CD8-positive, alpha-beta memory T cell (primary cell): ENCODE data around the gene METTL16. TPM values are rescaled to one million over a fixed set of nuclear protein-coding genes. Genes with fewer than 3 reads are reported as not detected.
"Not testable (repeated sequence)": the region's sequence is repeated elsewhere in the genome, so short reads cannot be mapped to it uniquely, and the experiment has no call there.

Source experiments
- CTCF ChIA-PET: fragments of 350-600 bp; sonication (Branson Sonifier 250); formaldehyde crosslinking; loops from one replicate; lab custom pipeline; 2021; ENCODE audit warnings: antibody characterized with exemption; lab: Charles Lee
- POLR2A ChIA-PET: fragments of 350-600 bp; sonication (Branson Sonifier 250); formaldehyde crosslinking; loops from one replicate; lab custom pipeline; 2021; ENCODE audit warnings: antibody characterized with exemption; lab: Charles Lee
- DNase-seq, 5 donors: peaks; one replicate each; pipeline versions ENCODE4 v3.0.0 to v3.0.0-alpha.2; 2020 to 2022; ENCODE audit warnings: mixed read lengths in 1 of 5
- H3K27ac ChIP-seq: one replicate; pipeline ENCODE4 v1.7.0; 2013; ENCODE audit warnings: low read depth, mild to moderate bottlenecking, low read length, moderate library complexity
- H3K27me3 ChIP-seq: 2 replicates; pipeline ENCODE4 v1.7.0; 2013; ENCODE audit warnings: low read length, mild to moderate bottlenecking; ENCODE audit not compliant: insufficient read depth, poor library complexity, severe bottlenecking
- H3K36me3 ChIP-seq: 2 replicates; pipeline ENCODE4 v1.7.0; 2013; ENCODE audit warnings: mild to moderate bottlenecking, low read length, moderate library complexity; ENCODE audit not compliant: insufficient read depth
- H3K4me1 ChIP-seq: 2 replicates; pipeline ENCODE4 v1.7.0; 2013; ENCODE audit warnings: mild to moderate bottlenecking, low read length, moderate library complexity; ENCODE audit not compliant: insufficient read depth
- H3K4me3 ChIP-seq: 2 replicates; pipeline ENCODE4 v1.7.0; 2013; ENCODE audit warnings: mild to moderate bottlenecking, low read length
- H3K9me3 ChIP-seq: 2 replicates; pipeline ENCODE4 v1.7.0; 2013; ENCODE audit warnings: mild to moderate bottlenecking, low read length
- H3K27ac Mint-ChIP-seq, 8 donors: one replicate each; pipeline ENCODE4 v1.8.0; 2020 to 2021; ENCODE audit warnings: mixed read lengths in 8 of 8, mild to moderate bottlenecking in 6 of 8, inconsistent platforms in 3 of 8, moderate library complexity in 3 of 8
- H3K27me3 Mint-ChIP-seq, 2 donors: one replicate each; pipeline ENCODE4 v1.8.0; 2020 to 2021; ENCODE audit warnings: mixed read lengths in 2 of 2, mild to moderate bottlenecking in 1 of 2, moderate library complexity in 1 of 2
- H3K36me3 Mint-ChIP-seq, 3 donors: one replicate each; pipeline ENCODE4 v1.8.0; 2020 to 2021; ENCODE audit warnings: mixed read lengths in 3 of 3, inconsistent platforms in 1 of 3, mild to moderate bottlenecking in 1 of 3
- H3K4me1 Mint-ChIP-seq, 3 donors: one replicate each; pipeline ENCODE4 v1.8.0; 2020 to 2021; ENCODE audit warnings: mixed read lengths in 3 of 3, inconsistent platforms in 1 of 3, mild to moderate bottlenecking in 1 of 3
- H3K4me3 Mint-ChIP-seq, 7 donors: one replicate each; pipeline ENCODE4 v1.8.0; 2020 to 2021; ENCODE audit warnings: mixed read lengths in 7 of 7, mild to moderate bottlenecking in 6 of 7, moderate library complexity in 4 of 7, inconsistent platforms in 2 of 7
- H3K9me3 Mint-ChIP-seq, 5 donors: one replicate each; pipeline ENCODE4 v1.8.0; 2020 to 2022; ENCODE audit warnings: mixed read lengths in 5 of 5, mild to moderate bottlenecking in 3 of 5, moderate library complexity in 2 of 5, inconsistent platforms in 1 of 5
- polyA plus RNA-seq: library from polyadenylated mRNA; unstranded; fragments of 300-500 nt; fragmentation: Illumina TruSeq; gene quantifications from one replicate; pipeline ENCODE4 v1.2.3, GENCODE V29; 2021
- total RNA-seq, 2 experiments: library from RNA; stranded (reverse); gene quantifications; one replicate each; pipeline ENCODE4 v1.2.3, GENCODE V29; 2021

Gene METTL16
- total and polyA plus RNA-seq, 3 experiments from 2014 or later, result 30.3 to 72.0 (median 67.2) TPM

- Histone ChIP-seq H3K27ac (no peak overlapping the region), H3K27me3 (no peaks in the 10 kb centered on the region), H3K36me3 (no peaks in the 10 kb centered on the region), H3K4me1 (peaks cover 3% of the 10 kb centered on the region), H3K9me3 (no peaks in the 10 kb centered on the region), H3K4me3 (no peak overlapping the region)
- ChIA-PET POLR2A (no interaction called here), CTCF (no interaction called here)
- no peaks in the 10 kb centered on the region for H3K9me3 Mint-ChIP-seq
- H3K27ac Mint-ChIP-seq, result no peak overlapping the region
- DNase-seq, result no peak
- H3K4me3 Mint-ChIP-seq, result no peak overlapping the region
- H3K27me3 Mint-ChIP-seq, result peaks cover 1 to 3% of the 10 kb centered on the region in 2 donors
- H3K4me1 Mint-ChIP-seq, result peaks cover 0 to 3% (median 3%) of the 10 kb centered on the region in 3 donors
- no peaks in the 10 kb centered on the region for H3K36me3 Mint-ChIP-seq
Measured at GRCh38 chr17:2517539-2517938, 5.9 kb upstream of the METTL16 start.

DNA sequence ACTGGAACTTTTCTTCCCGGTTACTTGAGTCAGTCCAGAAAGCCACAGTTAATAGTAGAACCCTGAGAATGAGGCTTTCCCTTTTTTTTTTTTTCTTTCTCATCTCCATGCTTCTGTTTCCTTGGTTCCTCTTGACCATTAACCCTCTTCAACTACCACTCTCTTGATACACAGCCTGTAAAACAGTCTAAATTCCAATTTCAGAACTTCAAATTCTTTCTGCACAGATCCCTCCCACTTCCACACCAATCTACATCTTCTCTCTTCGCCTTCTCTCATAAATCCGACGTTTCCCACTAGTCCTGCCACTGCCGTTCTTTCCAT, 588 bp downstream of the METTL16 start:
- CTCF ChIA-PET, result interaction anchor here (1.1 to 1.4 kb wide), 3 partner anchors 82 to 128 kb away, joined by 3 to 4 read pairs (median 3); no protein-coding TSS in a partner anchor
- Histone ChIP-seq H3K27me3 (no peaks in the 10 kb centered on the region), H3K9me3 (no peaks in the 10 kb centered on the region), H3K27ac (peak overlapping the region; percentile 96), H3K36me3 (no peaks in the 10 kb centered on the region), H3K4me1 (peaks cover 26% of the 10 kb centered on the region), H3K4me3 (peak overlapping the region; percentile 96)
- POLR2A ChIA-PET, result interaction anchor here (0.5 to 1.7 kb wide), 8 partner anchors 29 to 1760 kb away, joined by 3 to 10 read pairs (median 4); partner anchors contain the start of gene PAFAH1B1
- Mint-ChIP-seq H3K4me1 (peaks cover 16 to 21% (median 18%) of the 10 kb centered on the region in 3 donors), H3K9me3 (no peaks in the 10 kb centered on the region), H3K27ac (no peak overlapping the region), H3K27me3 (no peaks in the 10 kb centered on the region), H3K36me3 (peaks cover 4 to 15% (median 6%) of the 10 kb centered on the region in 3 donors), H3K4me3 (no peak overlapping the region)
- DNase-seq, result no peak

DNA sequence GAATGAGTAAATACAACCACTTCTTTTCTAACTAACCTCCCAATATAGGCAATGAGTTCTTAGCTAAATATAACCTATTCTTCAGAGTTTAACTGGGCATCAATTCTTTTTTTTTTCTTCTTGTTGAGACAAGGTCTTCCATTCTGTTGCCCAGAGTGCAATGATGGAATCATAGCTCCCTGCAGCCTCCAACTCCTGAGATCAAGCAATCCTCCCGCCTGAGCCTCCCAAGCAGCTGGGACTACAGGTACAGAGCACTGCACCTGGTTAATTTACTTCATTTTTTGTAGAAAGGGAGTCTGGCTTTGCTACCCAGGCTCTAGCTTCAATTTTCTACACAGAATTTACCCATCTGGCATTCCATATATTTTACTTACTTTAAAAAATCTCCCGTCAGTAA, 1.1 kb downstream of the METTL16 start:
- Mint-ChIP-seq H3K9me3 (no peaks in the 10 kb centered on the region), H3K27ac (peak overlapping the region in 2 of 8 donors; percentile 46 to 87), H3K4me3 (no peak overlapping the region), H3K36me3 (peaks cover 5 to 19% (median 6%) of the 10 kb centered on the region in 3 donors), H3K27me3 (no peaks in the 10 kb centered on the region), H3K4me1 (peaks cover 21 to 27% (median 22%) of the 10 kb centered on the region in 3 donors)
- Histone ChIP-seq H3K27me3 (no peaks in the 10 kb centered on the region), H3K27ac (peak overlapping the region; percentile 96), H3K9me3 (no peaks in the 10 kb centered on the region), H3K36me3 (no peaks in the 10 kb centered on the region), H3K4me3 (peak overlapping the region; percentile 96), H3K4me1 (peaks cover 26% of the 10 kb centered on the region)
- CTCF ChIA-PET, result interaction anchor here (1.1 to 1.4 kb wide), 3 partner anchors 82 to 128 kb away, joined by 3 to 4 read pairs (median 3); no protein-coding TSS in a partner anchor
- DNase-seq, result no peak
- POLR2A ChIA-PET, result interaction anchor here (1.1 to 1.7 kb wide), 3 partner anchors 83 to 175 kb away, joined by 3 to 10 read pairs (median 3); partner anchors contain the start of gene PAFAH1B1

DNA sequence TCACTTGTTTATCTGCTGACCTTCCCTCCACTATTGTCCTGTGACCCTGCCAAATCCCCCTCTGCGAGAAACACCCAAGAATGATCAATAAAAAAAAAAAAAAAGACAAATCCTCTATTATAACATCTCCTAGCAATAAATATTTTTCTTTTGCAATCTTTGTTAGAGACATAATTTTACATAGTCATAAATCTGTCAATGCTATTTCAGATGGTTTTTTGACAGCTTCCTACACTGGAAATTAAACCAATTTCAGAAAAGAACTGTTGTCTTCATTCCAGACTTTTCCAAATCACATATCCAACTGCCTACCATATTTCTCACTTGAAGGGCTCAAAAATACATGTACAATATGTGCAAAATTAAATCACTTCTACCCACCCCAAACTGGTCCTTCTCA, 3.7 kb downstream of the METTL16 start:
- H3K27me3 Mint-ChIP-seq, result no peaks in the 10 kb centered on the region
- peak overlapping the region in 5 of 8 donors; percentile 38 to 78 (median 50) for H3K27ac Mint-ChIP-seq

GRCh38 chr17:2507015-2507414, 4.7 kb downstream of the METTL16 start:
- H3K27me3 Mint-ChIP-seq, DNase-seq, H3K4me3 ChIP-seq, H3K36me3 ChIP-seq, H3K4me3 Mint-ChIP-seq, H3K27me3 ChIP-seq, H3K9me3 Mint-ChIP-seq, H3K9me3 ChIP-seq, H3K27ac ChIP-seq, POLR2A ChIA-PET, CTCF ChIA-PET, H3K27ac Mint-ChIP-seq: not testable (repeated sequence)
- H3K4me1 Mint-ChIP-seq, result peaks cover 33 to 49% (median 46%) of the 10 kb centered on the region in 3 donors
- peaks cover 24% of the 10 kb centered on the region for H3K4me1 ChIP-seq
- H3K36me3 Mint-ChIP-seq, result peaks cover 6 to 35% (median 10%) of the 10 kb centered on the region in 3 donors

More for the DNA sequence above, 3.7 kb downstream of the METTL16 start:
- Mint-ChIP-seq H3K36me3 (peaks cover 6 to 28% (median 10%) of the 10 kb centered on the region in 3 donors), H3K4me1 (peaks cover 33 to 45% (median 38%) of the 10 kb centered on the region in 3 donors), H3K4me3 (peak overlapping the region in 1 of 7 donors; percentile 8), H3K9me3 (no peaks in the 10 kb centered on the region)
- H3K36me3 ChIP-seq, result no peaks in the 10 kb centered on the region
- POLR2A ChIA-PET, result no interaction called here
- CTCF ChIA-PET, result no interaction called here
- peaks cover 26% of the 10 kb centered on the region for H3K4me1 ChIP-seq
- no peak overlapping the region for H3K4me3 ChIP-seq
- no peaks in the 10 kb centered on the region for H3K9me3 ChIP-seq
- H3K27me3 ChIP-seq, result no peaks in the 10 kb centered on the region
- no peak for DNase-seq
- no peak overlapping the region for H3K27ac ChIP-seq

- no peaks in the 10 kb centered on the region for H3K27me3 Mint-ChIP-seq
- Histone ChIP-seq H3K27ac (no peak overlapping the region), H3K4me3 (no peak overlapping the region), H3K36me3 (peaks cover 3% of the 10 kb centered on the region), H3K9me3 (no peaks in the 10 kb centered on the region), H3K27me3 (no peaks in the 10 kb centered on the region), H3K4me1 (no peaks in the 10 kb centered on the region)
- no peak overlapping the region for H3K27ac Mint-ChIP-seq
- H3K36me3 Mint-ChIP-seq, result peaks cover 6 to 58% (median 21%) of the 10 kb centered on the region in 3 donors
- DNase-seq, result no peak
- ChIA-PET CTCF (no interaction called here), POLR2A (no interaction called here)
- H3K9me3 Mint-ChIP-seq, result no peaks in the 10 kb centered on the region
- peaks cover 31 to 52% (median 47%) of the 10 kb centered on the region in 3 donors for H3K4me1 Mint-ChIP-seq
- H3K4me3 Mint-ChIP-seq, result no peak overlapping the region
Measured at GRCh38 chr17:2503627-2504026, 8.1 kb downstream of the METTL16 start.

- no peak overlapping the region for H3K4me3 Mint-ChIP-seq
- CTCF ChIA-PET, result no interaction called here
- POLR2A ChIA-PET, result no interaction called here
Measured at GRCh38 chr17:2502871-2503580, 8.7 kb downstream of the METTL16 start.

DNA sequence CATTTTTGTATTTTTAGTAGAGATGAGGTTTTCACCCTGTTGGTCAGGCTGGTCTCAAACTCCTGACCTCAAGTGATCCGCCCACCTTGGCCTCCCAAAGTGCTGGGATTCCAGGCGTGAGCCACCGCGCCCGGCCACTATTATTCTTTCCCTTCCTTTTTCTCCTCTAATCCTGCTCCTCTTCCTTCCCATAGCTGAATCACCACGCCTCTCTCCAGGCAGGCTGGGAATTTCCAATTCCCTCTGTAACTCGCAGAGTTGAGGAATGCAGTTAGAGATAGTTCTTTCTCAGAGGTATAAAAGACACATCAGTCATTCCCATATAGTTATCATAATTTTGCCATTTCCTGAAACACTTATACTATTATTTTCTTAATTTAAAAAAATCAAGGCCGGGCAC, 11.2 kb downstream of the METTL16 start:
- H3K27ac ChIP-seq, result no peak overlapping the region
- Mint-ChIP-seq H3K9me3 (no peaks in the 10 kb centered on the region), H3K27ac (no peak overlapping the region), H3K27me3 (no peaks in the 10 kb centered on the region), H3K36me3 (peaks cover 0 to 56% (median 16%) of the 10 kb centered on the region in 3 donors), H3K4me1 (peaks cover 18 to 36% (median 36%) of the 10 kb centered on the region in 3 donors), H3K4me3 (no peak overlapping the region)
- H3K9me3 ChIP-seq, result no peaks in the 10 kb centered on the region
- no peak overlapping the region for H3K4me3 ChIP-seq
- ChIA-PET CTCF (interaction anchor here (0.7 kb wide), 1 partner anchor 171 kb away, joined by 3 read pairs; no protein-coding TSS in a partner anchor), POLR2A (no interaction called here)
- no peaks in the 10 kb centered on the region for H3K27me3 ChIP-seq
- no peak for DNase-seq
- H3K36me3 ChIP-seq, result peaks cover 6% of the 10 kb centered on the region
- no peaks in the 10 kb centered on the region for H3K4me1 ChIP-seq

More at GRCh38 chr17:2502871-2503580, 8.7 kb downstream of the METTL16 start:
- no peaks in the 10 kb centered on the region for H3K9me3 ChIP-seq
- DNase-seq, result no peak
- Mint-ChIP-seq H3K27ac (no peak overlapping the region), H3K9me3 (no peaks in the 10 kb centered on the region), H3K27me3 (no peaks in the 10 kb centered on the region), H3K4me1 (peaks cover 25 to 46% (median 41%) of the 10 kb centered on the region in 3 donors), H3K36me3 (peaks cover under 1 to 57% (median 17%) of the 10 kb centered on the region in 3 donors)
- H3K36me3 ChIP-seq, result peaks cover 6% of the 10 kb centered on the region
- H3K4me3 ChIP-seq, result no peak overlapping the region
- no peaks in the 10 kb centered on the region for H3K27me3 ChIP-seq
- H3K27ac ChIP-seq, result no peak overlapping the region
- H3K4me1 ChIP-seq, result no peaks in the 10 kb centered on the region
